SK-N-SH (cell line): ENCODE measurements around the gene TMED6. TPM values are rescaled to one million over a fixed set of nuclear protein-coding genes. Genes with fewer than 3 reads are reported as not detected.

Experiments used
- CTCF ChIA-PET: fragments of 300-600, 350-600 bp; formaldehyde crosslinking; extraction: SDS; loops from one replicate; lab custom pipeline; 2021; lab: Yijun Ruan, JAX
- POLR2A ChIA-PET: fragments of 350-600 bp; sonication (Branson Sonifier 250); formaldehyde crosslinking; extraction: SDS; loops from one replicate; lab custom pipeline; 2020; ENCODE audit warnings: antibody characterized with exemption, inconsistent platforms; lab: Yijun Ruan, JAX
- DNase-seq: peaks from one replicate; pipeline ENCODE4 v3.0.0; 2012
- H2AFZ ChIP-seq: fragments of 200-600 bp; sonication (generic); 2 replicates; pipeline ENCODE4 v1.8.1; 2016; ENCODE audit warnings: antibody characterized with exemption, mild to moderate bottlenecking, low read depth
- H3F3A ChIP-seq: fragments of 200-600 bp; sonication (generic); replicated peaks from 2 replicates; pipeline ENCODE3; 2016; ENCODE audit warnings: antibody characterized with exemption, mild to moderate bottlenecking; ENCODE audit not compliant: insufficient read depth
- H3K27ac ChIP-seq, 2 experiments: fragments of 200-500 bp in 1 of 2; fragments of 200-600 bp in 1 of 2; sonication (Bioruptor generic) in 1 of 2; sonication (generic), shearing (Covaris generic) in 1 of 2; 2 replicates each; pipeline versions ENCODE4 v1.5.1 to v1.6.1; 2014 to 2016; ENCODE audit warnings: low read depth in 2 of 2, inconsistent platforms in 1 of 2, low read length in 1 of 2, mild to moderate bottlenecking in 1 of 2, mixed read lengths in 1 of 2
- H3K27me3 ChIP-seq: fragments of 200-600 bp; sonication (generic), shearing (Covaris generic); 2 replicates; pipeline ENCODE4 v1.6.1; 2016; ENCODE audit warnings: mixed run types; ENCODE audit not compliant: insufficient read depth
- H3K36me3 ChIP-seq, 2 experiments: fragments of 200-500 bp in 1 of 2; fragments of 200-600 bp in 1 of 2; sonication (Bioruptor generic) in 1 of 2; sonication (generic) in 1 of 2; replicated peaks in 1 of 2; 2 replicates each; pipeline versions ENCODE3 to v1.5.1; 2014 to 2016; ENCODE audit warnings: low read length in 1 of 2, mild to moderate bottlenecking in 1 of 2; ENCODE audit not compliant: insufficient read depth in 2 of 2, control insufficient read depth in 1 of 2
- H3K4me1 ChIP-seq, 2 experiments: fragments of 200-500 bp in 1 of 2; fragments of 200-600 bp in 1 of 2; sonication (Bioruptor generic) in 1 of 2; sonication (generic), shearing (Covaris generic) in 1 of 2; 2 replicates each; pipeline versions ENCODE4 v1.5.1 to v1.6.1; 2014 to 2016; ENCODE audit warnings: low read depth in 1 of 2, low read length in 1 of 2, mixed run types in 1 of 2; ENCODE audit not compliant: insufficient read depth in 2 of 2, control insufficient read depth in 1 of 2
- H3K4me2 ChIP-seq: fragments of 200-600 bp; sonication (generic), shearing (Covaris generic); 2 replicates; pipeline ENCODE4 v1.6.1; 2017; ENCODE audit warnings: mixed run types
- H3K4me3 ChIP-seq, 2 experiments: fragments of 200-500 bp in 1 of 2; fragments of 200-600 bp in 1 of 2; sonication (Bioruptor generic) in 1 of 2; sonication (generic), shearing (Covaris generic) in 1 of 2; 2 replicates each; pipeline versions ENCODE4 v1.5.1 to v1.8.1; 2014 to 2016; ENCODE audit warnings: low read depth in 2 of 2, inconsistent platforms in 1 of 2, low read length in 1 of 2, mild to moderate bottlenecking in 1 of 2, mixed read lengths in 1 of 2, moderate library complexity in 1 of 2
- H3K79me2 ChIP-seq: fragments of 200-600 bp; sonication (generic); 2 replicates; pipeline ENCODE4 v1.8.1; 2017; ENCODE audit warnings: mild to moderate bottlenecking; ENCODE audit not compliant: insufficient read depth
- H3K9ac ChIP-seq: fragments of 200-600 bp; sonication (generic); 2 replicates; pipeline ENCODE4 v1.6.1; 2017; ENCODE audit warnings: mixed run types
- H3K9me2 ChIP-seq: fragments of 200-600 bp; sonication (generic); 2 replicates; pipeline ENCODE4 v1.6.1; 2017; ENCODE audit warnings: mixed run types
- H3K9me3 ChIP-seq: fragments of 200-600 bp; sonication (generic); 2 replicates; pipeline ENCODE4 v1.6.1; 2017; ENCODE audit warnings: mixed run types, mild to moderate bottlenecking, moderate library complexity
- H4K20me1 ChIP-seq: fragments of 200-600 bp; sonication (generic); 2 replicates; pipeline ENCODE4 v1.6.1; 2017; ENCODE audit warnings: mild to moderate bottlenecking, mixed run types; ENCODE audit not compliant: insufficient read depth
- CTCF ChIP-seq: fragments of 200-600 bp; sonication (generic); IDR thresholded peaks from 2 replicates; pipeline ENCODE4 v1.6.1; 2017; ENCODE audit warnings: antibody characterized with exemption, mild to moderate bottlenecking, moderate library complexity
- GABPA ChIP-seq: IDR thresholded peaks from 2 replicates; pipeline ENCODE4 v1.4.0; 2012; ENCODE audit warnings: low read depth, mild to moderate bottlenecking
- IRF3 ChIP-seq: fragments of 150-350 bp; IDR thresholded peaks from 2 replicates; pipeline ENCODE4 v1.6.1; 2016; ENCODE audit warnings: mild to moderate bottlenecking, low read depth, low read length
- JUND ChIP-seq: IDR thresholded peaks from 2 replicates; pipeline ENCODE4 v1.4.0; 2012
- NFIC ChIP-seq: IDR thresholded peaks from 2 replicates; pipeline ENCODE4 v1.4.0; 2012; ENCODE audit warnings: borderline replicate concordance
- NRF1 ChIP-seq: IDR thresholded peaks from 2 replicates; pipeline ENCODE4 v1.6.1; 2012; ENCODE audit warnings: low read depth, mild to moderate bottlenecking, low read length
- PBX3 ChIP-seq: IDR thresholded peaks from 2 replicates; pipeline ENCODE4; 2012
- RFX5 ChIP-seq: IDR thresholded peaks from 2 replicates; pipeline ENCODE4 v1.6.1; 2012; ENCODE audit warnings: mild to moderate bottlenecking, improper control_type of control experiment, low read length
- SMC3 ChIP-seq: IDR thresholded peaks from 2 replicates; pipeline ENCODE4 v1.6.1; 2012; ENCODE audit warnings: low read depth, low read length, improper control_type of control experiment
- TEAD4 ChIP-seq: IDR thresholded peaks from 2 replicates; pipeline ENCODE4 v1.4.0; 2012; ENCODE audit warnings: mild to moderate bottlenecking, borderline replicate concordance; ENCODE audit not compliant: insufficient read depth
- ZBTB33 ChIP-seq: IDR thresholded peaks from 2 replicates; pipeline ENCODE4 v1.4.0; 2012; ENCODE audit warnings: low read depth, borderline replicate concordance
- WGBS: methylation state at CpG from one replicate; pipeline ENCODE4 v1.1.6; 2017; ENCODE audit warnings: low lambda C conversion rate; 5-methylcytosine and 5-hydroxymethylcytosine counted together
- polyA plus RNA-seq, 3 experiments: library from polyadenylated mRNA; depleted of rRNA; stranded (reverse); fragments of >200 nt; gene quantifications; 2 replicates each; pipeline ENCODE4 v1.2.3, GENCODE V29; 2012

The TMED6 gene
- polyA plus RNA-seq, 1 of the 3 experiments (the other 2 are of a cell fraction), result not detected

GRCh38 chr16:69393898-69394849 is 42.6 kb upstream of the TMED6 start:
- Histone ChIP-seq H3K9ac (no peak overlapping the region), H3K27ac (no peak overlapping the region), H3K79me2 (no peaks in the 10 kb centered on the region), H3K9me3 (no peaks in the 10 kb centered on the region), H3K4me1 (peaks cover 3 to 13% of the 10 kb centered on the region in 2 experiments), H3K9me2 (no peaks in the 10 kb centered on the region), H2AFZ (no peak overlapping the region), H3K36me3 (no peaks in the 10 kb centered on the region), H3K4me2 (no peak overlapping the region), H3F3A (peaks cover 12% of the 10 kb centered on the region), H4K20me1 (no peaks in the 10 kb centered on the region), H3K27me3 (no peaks in the 10 kb centered on the region), H3K4me3 (no peak overlapping the region)
- 82% methylated on average over 10 of the region's 10 CpGs for WGBS
- no peak for TF ChIP-seq JUND
- TF ChIP-seq ZBTB33, result no peak
- TF ChIP-seq IRF3, result no peak
- no peak for TF ChIP-seq PBX3
- no peak for TF ChIP-seq RFX5
- no peak for TF ChIP-seq GABPA
- DNase-seq, result no peak
- ChIA-PET POLR2A (no interaction called here), CTCF (interaction anchor here (0.9 to 3.3 kb wide), 7 partner anchors 9 to 360 kb away, joined by 3 to 24 read pairs (median 5); partner anchors contain the start of genes NOB1, NQO1 and TERF2)

GRCh38 chr16:69386596-69386995 is 35.0 kb upstream of the TMED6 start:
- peaks cover 45% of the 10 kb centered on the region for H3K79me2 ChIP-seq
- peak overlapping the region in 1 of 2 experiments; percentile 65; a peak in 1 of 4 replicates for H3K27ac ChIP-seq
- no peaks in the 10 kb centered on the region for H4K20me1 ChIP-seq
- H3K9me3 ChIP-seq, result no peaks in the 10 kb centered on the region
- no peak overlapping the region for H3K9ac ChIP-seq
- peak overlapping the region; percentile 70; a peak in 3 of 4 replicates for H3K4me3 ChIP-seq
- ChIA-PET CTCF (interaction anchor here (0.7 to 3.1 kb wide), 4 partner anchors 9 to 405 kb away, joined by 3 to 24 read pairs (median 4); no protein-coding TSS in a partner anchor), POLR2A (interaction anchor here (0.6 kb wide), 1 partner anchor 284 kb away, joined by 3 read pairs; no protein-coding TSS in a partner anchor)
- peaks cover 4 to 5% of the 10 kb centered on the region in 2 experiments; a peak in 3 of 4 replicates for H3K4me1 ChIP-seq
- DNase-seq, result no peak
- H3K27me3 ChIP-seq, result no peaks in the 10 kb centered on the region
- H3F3A ChIP-seq, result peaks cover 28% of the 10 kb centered on the region
- TF ChIP-seq CTCF (no peak), NRF1 (no peak), TEAD4 (no peak), SMC3 (no peak), NFIC (no peak)
- WGBS, result 57% methylated on average over 1 of the region's 1 CpG
- peaks cover 24 to 29% of the 10 kb centered on the region in 2 experiments for H3K36me3 ChIP-seq
- peak overlapping the region; percentile 83; the same call in 1 of the 2 replicates for H3K4me2 ChIP-seq
- peak overlapping the region; percentile 99 for H2AFZ ChIP-seq
- H3K9me2 ChIP-seq, result no peaks in the 10 kb centered on the region
